NCI-H187 treated with DMSO at 0.1 percent for 48 hours (cell line): Measurements from ENCODE around the gene ZBTB38.

Experiments used
- DNase-seq: peaks from one replicate; lab custom pipeline; 2025; lab: John Stamatoyannopoulos, UW

The ZBTB38 gene

DNA sequence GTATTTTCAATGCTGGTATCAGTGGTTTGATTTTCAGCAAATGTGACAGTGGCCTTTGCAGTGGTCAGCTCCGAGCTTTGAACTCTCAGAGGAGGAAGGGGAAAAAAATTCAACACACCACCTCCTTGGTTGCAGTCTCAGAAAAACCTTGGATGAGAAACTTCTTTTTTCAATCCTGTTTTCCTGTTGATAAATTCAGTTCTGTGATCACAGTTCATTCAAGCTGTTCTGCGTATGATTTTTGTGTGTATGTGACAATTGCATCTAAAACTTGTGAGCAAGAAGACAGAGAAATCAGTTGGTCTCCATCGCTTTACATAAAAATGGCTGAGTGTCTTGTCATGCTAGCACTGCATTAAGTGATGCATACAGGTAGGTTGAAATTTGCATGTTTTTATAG, 19.2 kb downstream of the ZBTB38 start:
- DNase-seq: no peak

DNA sequence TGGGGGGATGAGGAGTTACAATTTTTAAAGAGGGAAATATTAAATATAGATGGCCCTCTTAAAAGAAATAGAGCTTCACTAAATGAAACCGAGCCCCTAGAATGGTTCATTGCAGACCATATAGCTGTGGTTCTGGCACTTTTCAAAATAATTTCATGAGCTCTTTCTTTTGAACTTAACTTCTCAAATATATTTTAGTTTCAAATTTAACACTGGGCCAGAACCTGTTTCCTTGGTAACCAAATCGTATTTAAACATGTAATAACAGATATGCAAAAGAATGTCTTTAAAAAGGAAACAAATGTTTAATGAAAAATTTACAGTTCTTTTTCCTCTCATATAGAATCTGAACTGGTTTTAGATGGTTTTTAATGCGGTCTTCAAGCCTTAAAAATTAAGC, 20.1 kb downstream of the ZBTB38 start:
- DNase-seq: no peak

DNA sequence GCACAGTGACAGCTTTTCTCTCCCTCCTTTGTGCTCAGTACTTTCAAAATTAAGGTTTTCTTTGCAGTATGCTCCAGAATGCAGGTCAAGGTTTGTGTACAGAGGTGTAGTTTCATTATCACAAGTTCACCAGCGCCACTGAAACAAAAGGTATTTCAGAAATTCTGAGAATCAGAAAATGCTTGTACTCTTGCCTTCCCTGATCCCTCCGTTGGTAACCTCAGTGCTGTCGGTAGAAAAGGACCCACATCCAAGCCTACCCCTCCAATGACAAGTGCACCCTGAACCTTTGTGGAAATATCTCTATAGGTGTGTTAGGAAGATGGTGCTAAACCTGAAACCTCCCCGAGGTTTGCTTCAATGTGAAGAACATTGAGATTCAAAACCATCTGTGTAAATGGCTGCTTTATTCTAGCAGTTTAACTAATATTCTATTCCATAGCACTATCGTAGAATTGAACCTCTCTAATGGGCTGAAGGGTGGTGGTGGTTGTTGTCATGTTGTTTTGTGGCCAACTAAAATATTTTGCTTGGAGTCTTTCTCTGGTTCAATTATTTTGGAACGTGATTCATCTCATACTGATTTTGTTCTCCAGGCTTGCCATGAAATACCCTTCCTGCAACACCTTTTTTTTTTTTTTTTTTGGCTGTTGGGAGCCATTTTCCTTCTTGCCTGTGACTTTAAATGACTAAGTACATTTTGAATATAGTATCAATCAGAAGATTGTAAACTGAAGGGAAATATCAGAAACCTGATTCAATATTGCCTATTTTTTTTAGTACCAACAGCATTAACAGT, 20.7 kb downstream of the ZBTB38 start:
- no peak for DNase-seq

DNA sequence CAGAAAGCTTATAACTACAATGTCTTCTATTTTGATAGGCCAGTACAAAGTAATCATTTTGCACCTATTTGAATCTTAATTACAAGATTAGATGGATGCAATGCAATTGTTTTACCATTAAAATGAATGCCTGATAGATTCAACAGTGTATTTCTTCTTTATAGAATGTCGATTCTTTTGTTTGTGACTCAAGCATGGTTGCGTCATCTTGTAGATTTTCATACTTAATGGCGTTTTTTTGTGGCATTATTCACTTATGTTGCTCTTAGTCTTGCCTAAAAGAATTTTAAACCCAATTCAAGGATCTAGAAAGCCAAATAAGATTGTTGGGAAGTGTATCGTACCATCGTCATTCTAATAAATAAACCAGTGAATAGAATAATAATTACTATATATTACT, 21.4 kb downstream of the ZBTB38 start:
- no peak for DNase-seq

DNA sequence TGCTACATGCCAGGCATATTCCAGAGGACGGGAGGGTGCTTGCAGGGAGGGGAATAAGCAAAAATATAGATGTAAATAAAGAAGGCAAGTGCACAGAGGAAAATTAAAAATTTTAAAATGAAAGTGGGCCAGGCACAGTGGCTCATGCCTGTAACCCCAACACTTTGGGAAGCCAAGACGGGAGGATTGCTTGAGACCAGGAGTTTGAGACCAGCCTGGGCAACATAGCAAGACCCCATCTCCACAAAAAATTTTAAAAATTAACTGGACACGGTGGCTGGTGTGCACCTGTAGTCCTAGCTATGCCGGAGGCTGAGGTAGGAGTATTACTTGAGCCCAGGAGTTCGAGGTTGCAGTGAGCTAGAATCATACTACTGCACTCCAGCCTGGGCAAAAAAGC, 22.4 kb downstream of the ZBTB38 start:
- DNase-seq: no peak

DNA sequence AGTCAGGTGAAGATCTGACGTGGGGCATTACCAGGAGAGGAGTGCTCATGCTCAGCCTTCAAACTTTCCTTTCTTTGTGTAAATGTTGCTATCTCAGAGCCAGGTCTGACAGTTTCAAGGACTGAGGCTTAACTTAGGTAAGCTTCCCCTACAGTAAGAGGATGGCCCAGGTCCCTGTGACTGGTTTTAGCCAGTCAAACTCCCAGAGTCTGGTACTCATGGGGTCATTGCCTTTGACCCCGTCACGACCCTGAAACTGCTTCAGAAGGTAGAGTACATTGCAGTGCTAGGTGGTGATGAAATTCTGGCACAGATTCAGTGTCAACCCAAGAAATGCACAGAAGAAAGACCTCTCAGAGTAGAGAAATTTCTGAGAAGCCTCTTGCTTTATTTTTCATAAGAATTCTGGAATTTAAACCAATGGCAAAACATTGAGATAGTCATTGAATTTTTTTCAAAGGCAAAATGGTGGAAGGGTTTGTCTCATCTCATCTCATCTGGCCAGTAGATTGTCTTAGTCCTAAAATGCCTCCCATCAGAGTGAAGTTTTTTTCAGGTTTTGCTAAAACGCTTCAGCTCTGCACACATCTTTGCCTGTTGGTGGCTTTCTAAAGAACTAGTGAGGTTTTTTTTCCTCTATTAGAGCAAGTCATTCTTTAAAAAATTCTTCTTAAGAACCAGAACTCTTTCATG, 23.1 kb downstream of the ZBTB38 start:
- DNase-seq: no peak

DNA sequence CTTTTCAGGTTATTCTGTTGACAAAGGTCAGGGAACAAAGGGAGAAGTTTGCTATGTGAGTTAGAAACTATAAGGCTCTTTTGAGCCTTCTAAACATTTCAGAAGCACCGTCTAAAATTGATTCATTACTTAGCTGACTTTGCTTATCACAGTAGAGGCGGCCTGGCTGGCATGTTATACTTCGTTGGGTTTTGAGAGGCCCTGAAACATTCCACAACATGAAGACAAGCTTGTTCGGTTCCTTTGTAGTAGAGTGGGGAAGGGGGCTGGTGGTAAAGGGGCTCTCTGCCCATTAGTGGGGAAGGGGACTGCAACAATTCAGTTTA, 23.6 kb downstream of the ZBTB38 start:
- no peak for DNase-seq

DNA sequence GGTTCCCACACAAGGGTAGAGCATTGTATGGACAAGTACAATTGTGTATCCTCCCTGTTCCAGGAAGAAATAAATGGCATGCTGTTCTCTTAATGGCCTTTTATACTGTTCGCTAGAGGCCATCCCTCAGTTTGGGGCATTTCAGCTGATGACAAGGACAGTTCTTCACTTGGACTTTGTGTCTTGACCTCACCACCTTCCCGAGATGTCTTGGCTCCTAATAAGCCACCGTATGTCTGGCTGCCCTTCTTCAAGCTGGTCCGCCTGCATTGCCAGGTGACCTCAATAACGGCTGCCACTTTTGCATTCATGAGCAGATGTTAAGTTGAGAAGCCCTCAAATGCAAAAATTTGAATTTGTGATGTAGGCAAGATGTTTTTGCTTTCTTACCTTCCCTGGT, 24.1 kb downstream of the ZBTB38 start:
- DNase-seq: no peak

DNA sequence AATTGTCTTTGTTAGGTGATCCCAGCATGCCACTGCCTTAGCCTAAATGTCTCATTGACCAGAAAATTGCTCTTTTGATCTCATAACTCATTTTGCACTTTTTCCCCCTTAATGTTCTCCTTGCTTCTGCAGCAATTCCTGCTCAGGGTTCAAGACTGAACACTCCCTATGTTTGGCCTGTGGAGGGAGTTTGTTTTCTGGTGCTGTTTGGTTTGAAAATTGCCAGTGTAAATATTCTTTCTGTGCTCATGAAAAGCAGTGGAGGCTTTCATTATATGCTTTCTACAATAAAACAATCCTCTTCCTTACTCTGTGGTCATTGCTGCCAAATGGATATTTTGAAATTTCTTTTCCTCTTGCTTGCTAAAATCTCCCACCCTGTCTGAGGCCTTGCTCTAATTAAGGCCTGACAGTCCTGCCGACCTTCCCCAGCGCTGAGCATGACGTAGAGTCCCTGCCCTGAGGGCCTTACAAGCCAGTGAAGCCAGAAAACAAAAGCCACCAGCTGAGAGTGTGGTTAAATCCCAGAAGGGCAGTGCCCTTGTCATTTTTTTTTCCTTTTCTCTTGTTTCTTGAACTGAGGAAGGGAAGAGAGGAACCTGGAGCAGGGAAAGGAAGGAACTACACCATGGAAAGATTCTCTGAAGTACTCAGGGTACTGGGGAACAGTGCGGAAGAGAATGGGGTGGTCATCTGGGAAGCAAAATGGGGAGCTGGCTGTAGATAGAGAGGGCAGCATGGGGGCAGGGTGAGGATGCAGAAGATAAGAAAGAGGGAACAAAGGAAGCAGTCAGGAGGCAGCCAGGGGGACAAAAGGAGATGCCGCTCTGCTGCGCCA, 24.8 kb downstream of the ZBTB38 start:
- no peak for DNase-seq

DNA sequence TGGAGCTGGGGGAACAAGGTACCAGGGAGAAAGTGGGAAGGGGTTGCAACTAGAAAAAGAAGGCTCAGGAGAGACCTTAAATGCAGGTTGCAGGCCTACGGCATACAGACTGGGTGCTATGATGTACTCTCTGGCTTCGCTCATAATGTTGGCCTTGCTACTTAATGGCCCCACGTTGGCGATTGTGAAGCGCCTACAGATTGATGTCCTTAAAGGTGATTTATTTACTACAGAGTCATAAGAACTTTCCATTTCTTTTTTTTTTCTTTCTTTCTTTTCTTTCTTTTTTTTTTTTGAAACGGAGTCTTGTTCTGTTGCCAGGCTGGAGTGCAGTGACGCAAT, 25.4 kb downstream of the ZBTB38 start:
- no peak for DNase-seq

DNA sequence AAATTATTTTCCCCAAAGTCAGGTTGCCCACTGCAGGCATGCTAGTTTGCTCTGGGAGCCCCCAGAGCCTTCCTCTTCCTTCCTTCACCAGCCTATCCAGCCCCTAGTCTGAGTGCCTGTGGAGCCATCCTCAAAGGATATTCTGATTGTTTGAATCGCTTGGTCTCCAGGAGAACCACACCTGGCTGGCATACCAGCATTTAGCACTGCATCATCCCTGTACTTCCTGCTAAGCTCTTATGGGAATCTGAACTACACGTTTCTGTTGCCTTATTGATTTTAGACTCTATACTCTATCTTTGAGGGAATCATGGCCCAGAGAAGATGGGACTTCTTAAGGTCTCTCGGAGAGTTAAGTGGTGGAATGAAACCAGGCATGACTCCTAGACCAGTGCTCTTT, 26.3 kb downstream of the ZBTB38 start:
- DNase-seq: no peak

DNA sequence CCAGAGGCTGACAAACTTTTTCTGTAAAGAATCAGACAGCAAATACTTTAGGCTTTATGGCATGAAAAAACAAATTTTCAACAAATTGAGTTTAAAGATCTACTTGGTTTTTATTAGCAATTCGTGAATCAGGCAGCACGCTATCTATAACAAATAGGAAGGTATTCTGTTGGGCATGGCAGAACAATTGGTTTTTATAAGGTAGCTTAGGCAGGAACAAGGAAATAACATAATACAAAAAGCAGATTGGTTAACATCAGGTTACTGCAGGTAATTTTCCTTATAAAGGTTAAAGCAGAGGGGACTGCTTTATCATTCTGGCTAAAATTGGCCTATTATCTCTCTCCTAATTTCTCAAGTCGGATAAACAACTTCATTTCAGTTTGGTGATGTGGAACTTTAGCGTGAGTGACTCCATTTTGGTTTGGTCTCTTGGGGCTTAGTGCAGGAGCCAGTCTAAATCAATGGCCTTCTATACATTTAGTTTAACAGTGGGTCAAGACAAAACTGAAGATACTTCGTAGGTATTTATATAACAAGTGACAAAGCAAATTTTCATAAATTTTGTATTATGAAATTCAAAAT, 26.8 kb downstream of the ZBTB38 start:
- no peak for DNase-seq

DNA sequence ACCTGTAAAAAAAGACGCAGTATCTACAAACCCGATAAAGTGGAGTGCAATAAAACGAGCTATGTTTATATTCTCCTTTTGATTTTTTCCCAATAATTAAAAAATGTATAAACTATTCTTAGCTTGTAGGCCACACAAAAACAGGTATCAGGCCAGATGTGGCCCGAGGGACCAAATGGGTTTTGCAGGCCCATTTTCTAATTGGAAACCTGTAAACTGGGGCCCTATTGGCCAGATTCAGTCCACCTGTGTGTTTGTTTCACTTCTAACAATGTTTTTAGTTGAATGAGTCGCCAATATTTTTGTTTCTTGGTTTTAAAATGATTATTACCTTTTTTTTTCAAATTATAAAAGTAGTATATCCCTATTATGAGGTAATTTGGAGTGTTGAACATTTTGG, 29.7 kb downstream of the ZBTB38 start:
- DNase-seq: no peak

DNA sequence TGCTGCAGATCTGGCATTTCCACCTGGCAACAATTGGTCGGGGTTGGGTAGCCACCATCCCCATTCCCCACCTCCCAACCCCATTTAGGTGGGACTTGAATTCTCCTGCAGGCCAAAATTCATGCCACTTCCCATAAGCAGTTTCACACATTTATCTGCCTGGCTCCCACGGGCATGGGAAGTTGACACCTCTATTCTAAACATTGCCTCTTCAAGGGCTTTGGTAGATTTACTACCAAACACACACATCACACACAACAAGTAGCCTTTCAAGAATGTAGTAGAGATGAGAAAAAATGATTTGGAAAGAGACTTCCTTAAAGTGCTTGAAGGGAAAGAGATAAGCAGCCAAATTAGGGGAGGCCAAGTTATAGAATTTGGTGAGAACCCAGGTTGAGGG, 30.9 kb downstream of the ZBTB38 start:
- no peak for DNase-seq

DNA sequence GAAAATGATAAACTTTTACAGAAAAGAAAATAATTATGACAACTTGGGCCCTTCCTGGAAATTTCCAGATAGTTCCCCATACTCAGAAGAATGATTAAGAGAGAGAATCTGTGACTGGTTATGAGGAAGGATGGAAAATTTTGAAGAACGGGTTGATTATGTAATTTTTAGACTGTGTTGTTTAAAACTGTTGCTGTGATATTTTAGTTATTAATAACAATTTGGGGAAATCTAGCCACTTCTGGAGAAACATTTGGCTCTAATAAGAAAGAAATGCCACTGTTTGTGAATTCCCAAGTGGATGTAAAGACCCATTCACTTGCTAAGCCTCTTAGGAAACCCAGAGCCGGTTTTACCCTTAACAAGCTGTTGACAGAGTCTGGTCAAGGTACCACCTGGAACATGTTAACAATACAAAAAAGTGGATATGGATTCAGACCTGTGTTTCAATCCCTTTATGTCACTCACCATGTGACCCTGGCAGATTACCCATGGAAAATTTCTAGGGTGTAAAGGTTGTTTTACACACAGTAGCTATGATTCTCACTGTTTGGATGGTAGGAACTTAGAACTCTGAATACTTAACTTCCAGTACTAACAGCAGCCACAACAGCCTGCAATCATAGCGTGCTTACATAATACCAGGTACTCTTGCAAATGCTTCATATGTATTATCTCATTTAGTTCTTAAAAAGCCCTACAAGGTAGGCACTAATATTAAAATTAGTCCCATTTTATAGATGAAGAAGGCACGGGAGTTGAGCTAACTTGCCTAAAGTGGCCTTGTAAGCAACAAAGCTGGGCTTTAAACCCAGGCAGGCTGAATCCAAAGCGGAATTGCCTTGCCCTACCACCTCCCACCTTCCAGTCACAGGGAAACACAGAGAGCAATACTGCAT, 32.0 kb downstream of the ZBTB38 start:
- no peak for DNase-seq

DNA sequence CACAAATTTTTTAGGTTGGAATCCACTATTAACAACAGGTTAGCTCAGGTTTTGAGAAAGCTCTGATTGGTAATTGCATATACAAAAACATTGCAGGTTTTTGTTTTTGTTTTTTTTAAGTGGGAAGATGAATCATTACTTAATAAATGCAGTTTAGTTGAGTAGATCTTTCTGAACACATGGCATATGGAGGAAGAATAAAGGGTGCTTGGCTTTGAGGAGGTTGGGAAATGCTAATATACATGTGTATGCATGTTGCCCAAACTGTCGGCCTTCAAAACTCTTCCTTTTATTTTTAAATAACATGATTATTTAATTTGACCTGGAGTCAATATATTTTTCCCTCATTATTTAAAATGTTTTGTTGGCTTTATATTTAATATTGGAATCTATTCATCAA, 32.8 kb downstream of the ZBTB38 start:
- DNase-seq: no peak

DNA sequence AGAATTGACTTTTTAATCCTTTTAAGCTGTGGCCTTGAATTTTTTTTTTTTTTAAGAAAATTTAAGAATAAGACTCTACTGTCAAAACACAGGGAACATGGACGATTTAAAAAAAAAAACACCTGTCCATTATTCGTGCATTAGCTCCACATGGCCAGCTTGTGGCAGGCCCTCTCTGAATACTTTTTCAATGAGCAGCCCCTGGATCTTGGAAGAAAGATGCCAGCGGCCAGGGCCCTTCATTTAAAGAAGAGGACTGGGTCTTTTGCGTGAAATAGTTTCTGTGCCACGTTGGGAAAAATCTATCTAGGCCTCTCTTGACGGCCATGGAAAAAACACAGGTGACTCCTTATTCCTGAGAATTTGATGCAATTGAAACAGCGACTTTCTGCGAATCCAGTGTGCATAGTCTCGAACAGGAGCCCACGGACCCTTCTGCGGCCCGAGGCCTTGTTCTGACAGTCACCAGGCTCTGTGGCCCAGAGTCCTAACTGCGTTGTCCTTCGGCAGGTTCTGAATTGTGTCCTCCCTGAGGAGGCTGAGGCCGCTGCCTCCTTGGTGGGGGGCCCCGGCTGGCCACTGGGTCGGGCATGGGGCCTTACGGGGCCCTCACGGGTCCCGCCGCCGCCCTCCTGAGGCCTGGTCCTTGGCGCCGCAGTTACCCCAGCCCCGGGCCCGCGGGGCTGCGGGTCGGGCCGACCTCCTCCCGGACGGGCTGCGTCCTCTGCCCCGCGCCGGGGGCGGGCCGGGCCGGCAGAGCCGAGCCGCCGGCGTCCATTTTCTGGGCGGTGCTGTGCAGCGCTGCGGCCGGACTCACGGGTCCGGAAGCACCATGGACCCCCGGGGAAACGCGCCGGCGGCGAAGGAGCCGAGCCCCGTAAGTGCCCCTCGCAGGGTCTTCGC, 33.5 kb downstream of the ZBTB38 start:
- DNase-seq: no peak

DNA sequence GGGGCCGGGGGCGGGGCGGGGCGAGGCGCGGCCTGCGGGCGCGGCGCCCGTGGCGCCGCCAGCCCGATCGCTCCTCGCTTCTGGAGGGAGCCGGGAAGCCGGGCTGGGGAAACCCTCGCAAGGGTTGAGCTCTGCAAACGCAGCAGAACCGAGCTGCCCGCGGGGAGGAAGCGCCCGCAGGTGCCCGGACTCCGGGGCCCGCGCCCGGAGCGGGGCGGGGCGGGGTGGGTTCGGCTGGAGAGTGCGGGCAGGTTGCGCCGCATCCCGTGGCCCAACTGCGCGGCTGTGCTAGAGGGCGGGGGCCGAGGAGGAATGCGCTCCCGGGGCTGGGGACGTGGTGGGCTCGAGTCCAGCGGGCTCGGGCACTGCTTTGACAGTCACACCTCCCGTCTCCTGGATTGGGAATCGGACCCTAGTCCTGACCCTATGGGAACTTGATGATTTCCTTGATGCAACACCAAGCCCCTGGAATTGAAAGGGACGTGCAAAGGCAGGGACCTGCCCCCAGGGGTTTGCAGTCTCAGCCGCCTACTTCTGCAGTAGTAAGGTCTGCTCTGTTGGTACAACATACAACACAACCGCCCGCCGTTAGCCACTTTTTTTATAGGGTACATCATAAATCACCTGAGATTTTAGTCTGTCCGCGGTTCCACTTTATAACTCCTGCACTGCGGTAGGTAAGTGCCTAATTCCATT, 34.3 kb downstream of the ZBTB38 start:
- DNase-seq: no peak

DNA sequence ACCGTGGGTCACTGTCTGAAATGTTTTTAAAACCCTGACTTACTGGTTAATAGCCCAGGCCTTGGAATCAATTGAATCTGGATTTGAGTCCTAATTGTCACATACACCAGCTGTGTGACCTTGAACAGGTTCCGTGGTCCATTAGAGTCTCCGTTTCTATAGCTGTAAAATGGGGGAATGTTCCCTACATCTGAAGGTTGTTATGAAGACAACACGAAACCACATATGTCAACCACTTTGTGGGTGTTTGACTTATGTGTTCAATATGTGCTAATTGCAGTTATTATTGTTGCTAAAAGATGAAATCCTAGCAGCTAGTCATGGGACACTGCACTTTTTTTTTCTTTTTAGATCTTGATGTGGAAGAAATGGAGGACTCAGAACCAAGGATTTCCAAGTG, 35.3 kb downstream of the ZBTB38 start:
- DNase-seq: no peak

DNA sequence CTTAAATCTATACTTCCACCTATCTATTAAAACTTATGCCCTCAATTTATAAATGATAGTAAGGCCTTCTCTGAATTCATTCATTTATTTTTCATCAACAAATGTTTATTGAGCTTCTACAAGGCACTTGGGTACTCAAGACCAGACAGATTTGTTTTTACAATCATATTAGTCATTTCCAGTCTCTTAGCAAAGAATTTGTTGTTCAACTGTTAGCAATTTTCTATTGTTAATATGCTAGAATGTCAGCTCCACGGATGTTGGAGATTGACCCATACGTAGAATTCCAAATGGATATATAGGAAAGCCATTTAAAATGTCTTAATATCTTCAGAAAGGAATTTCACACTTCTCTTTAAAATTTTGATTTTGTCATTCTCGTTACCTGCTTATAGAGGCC, 36.7 kb downstream of the ZBTB38 start:
- DNase-seq: no peak
